H1 (cell line): ENCODE results near the gene CTNND2. TPM values are rescaled to one million over a fixed set of nuclear protein-coding genes. Genes with fewer than 3 reads are reported as not detected.

Experiments
- CBX8 ChIP-seq: fragments of 300-800, 300-1000 bp; sonication (generic); IDR thresholded peaks from 2 replicates; pipeline ENCODE4 v1.7.1; 2016; ENCODE audit warnings: low read depth, low read length, borderline replicate concordance
- polyA plus RNA-seq, 7 experiments: library from polyadenylated mRNA; depleted of rRNA in 3 of 7; stranded (reverse) in 5 of 7; unstranded in 2 of 7; fragments of >200 nt in 5 of 7; fragments of 200-250 nt in 2 of 7; gene quantifications; 1 replicate in 5 of 7; 2 replicates in 1 of 7; 4 replicates in 1 of 7; pipeline versions ENCODE4 v1.2.1 to v1.2.3, GENCODE V29; 2011 to 2013; ENCODE audit warnings: missing spikeins in 2 of 7, mixed read lengths in 2 of 7
- total RNA-seq: library from RNA; stranded (reverse); fragmentation: NEBNext Ultra II Directional; extraction: Animal tissue kit (Norgen Biotek cat#: 25700); gene quantifications from 2 replicates; pipeline ENCODE4 v1.2.1, GENCODE V29; 2021

Gene CTNND2
- total and polyA plus RNA-seq, 2 of the 8 experiments (the other 6 are each of a cell fraction or from before 2014, with no cell fraction given): 7.4 to 14.2 TPM

DNA sequence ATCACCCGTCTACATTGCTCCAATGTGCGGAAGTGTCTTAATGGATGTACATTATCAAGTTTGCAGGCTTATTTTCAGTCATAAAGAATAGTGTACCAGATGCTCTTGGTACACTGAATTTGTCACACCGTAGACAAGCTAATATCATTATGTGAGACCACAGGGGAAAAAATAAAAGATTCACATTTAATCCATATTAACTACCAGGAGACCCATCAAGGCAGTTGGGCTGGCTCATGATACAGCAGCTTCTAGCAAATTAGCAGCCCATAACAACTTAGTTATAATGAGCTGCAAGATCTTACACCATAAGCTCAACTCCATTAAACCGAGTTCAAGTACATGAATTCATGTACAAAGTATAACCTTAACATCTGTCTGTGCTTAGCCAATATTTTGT lies 324.9 kb downstream of the CTNND2 start (continued):
- no peak for TF ChIP-seq CBX8
